ENCODE measurements around the gene WNT5A.
"Not testable (repeated sequence)": the region's sequence is repeated elsewhere in the genome, so short reads cannot be mapped to it uniquely, and the experiment has no call there.

Gene WNT5A

GRCh38 chr3:55505776-55506175 is 18.7 kb upstream of the WNT5A start:
- DNase-seq (ENCODE audit: low read depth in 2 of 2): no peak

GRCh38 chr3:55505102-55505501 is 18.0 kb upstream of the WNT5A start:
- DNase-seq (ENCODE audit: low read depth in 2 of 2): not testable (repeated sequence)

- no peak for DNase-seq (ENCODE audit: low read depth in 2 of 2)
Observed at GRCh38 chr3:55501905-55502304, 14.8 kb upstream of the WNT5A start.

- no peak for DNase-seq (ENCODE audit: low read depth in 2 of 2)
Observed at GRCh38 chr3:55500555-55501330, 13.6 kb upstream of the WNT5A start.

- DNase-seq (ENCODE audit: low read depth in 2 of 2): no peak
Observed at GRCh38 chr3:55498520-55498919, 11.4 kb upstream of the WNT5A start.

- no peak for DNase-seq (ENCODE audit: low read depth in 2 of 2)
Observed at GRCh38 chr3:55497250-55497649, 10.1 kb upstream of the WNT5A start.

- DNase-seq (ENCODE audit: low read depth in 2 of 2): no peak
Observed at GRCh38 chr3:55494976-55495375, 7.9 kb upstream of the WNT5A start.

GRCh38 chr3:55492976-55493375 is 5.9 kb upstream of the WNT5A start:
- no peak for DNase-seq (ENCODE audit: low read depth in 2 of 2)

- DNase-seq (ENCODE audit: low read depth in 2 of 2): no peak
Observed at GRCh38 chr3:55491296-55491816, 4.2 kb upstream of the WNT5A start.

GRCh38 chr3:55490276-55490913 is 3.3 kb upstream of the WNT5A start:
- DNase-seq (ENCODE audit: low read depth in 2 of 2): no peak

GRCh38 chr3:55489798-55490132 is 2.7 kb upstream of the WNT5A start:
- DNase-seq (ENCODE audit: low read depth in 2 of 2): no peak

GRCh38 chr3:55488398-55489055 is 1.4 kb upstream of the WNT5A start:
- no peak for DNase-seq (ENCODE audit: low read depth in 2 of 2)

- no peak for DNase-seq (ENCODE audit: low read depth in 2 of 2)
Observed at GRCh38 chr3:55487381-55488241, 505 bp upstream of the WNT5A start.

- no peak for DNase-seq (ENCODE audit: low read depth in 2 of 2)
Observed at GRCh38 chr3:55486101-55486856, 827 bp downstream of the WNT5A start.

- DNase-seq (ENCODE audit: low read depth in 2 of 2): peak in 1 of 2 donors; percentile 35
Observed at GRCh38 chr3:55484801-55485791, 2.0 kb downstream of the WNT5A start.

- DNase-seq (ENCODE audit: low read depth in 2 of 2): no peak
Observed at GRCh38 chr3:55484191-55484689, 2.9 kb downstream of the WNT5A start.

- DNase-seq (ENCODE audit: low read depth in 2 of 2): no peak
Observed at GRCh38 chr3:55483196-55484095, 3.7 kb downstream of the WNT5A start.

- DNase-seq (ENCODE audit: low read depth in 2 of 2): no peak
Observed at GRCh38 chr3:55482496-55483195, 4.5 kb downstream of the WNT5A start.
